GM19043 (cell line): ENCODE measurements around the gene SMIM1.

ENCODE experiments used
- ATAC-seq: cut with Tn5 transposase; IDR thresholded peaks from one replicate; pipeline ENCODE4 v1.9.1; 2021; ENCODE audit warnings: low read depth; ENCODE audit not compliant: unreplicated experiment

The SMIM1 gene

DNA sequence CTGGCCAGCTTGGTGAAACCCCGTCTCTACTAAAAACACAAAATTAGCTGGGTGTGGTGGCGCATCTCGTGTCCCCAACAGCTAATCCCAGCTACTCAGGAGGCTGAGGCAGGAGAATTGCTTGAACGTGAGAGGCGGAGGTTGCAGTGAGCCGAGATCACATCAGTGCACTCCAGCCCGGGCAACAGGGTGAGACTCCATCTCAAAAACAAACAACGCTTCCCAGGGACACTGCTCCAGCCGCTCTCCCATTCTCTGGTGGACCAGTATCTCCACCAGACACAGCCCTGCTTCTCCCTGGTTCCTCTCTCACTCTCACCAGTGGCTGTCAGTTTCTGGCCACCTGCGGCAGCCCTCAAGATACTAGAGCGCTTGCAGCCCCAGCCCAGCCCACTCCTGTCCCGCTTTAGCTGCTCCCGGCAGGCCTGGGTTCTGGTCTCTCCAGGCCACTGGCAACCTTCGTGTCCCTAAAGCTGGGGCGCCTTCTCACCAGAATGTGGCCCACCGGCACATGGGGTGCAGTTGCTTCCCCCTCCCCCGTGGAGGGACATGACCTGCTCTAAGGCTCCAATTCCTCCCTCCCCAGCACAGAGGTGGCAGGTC lies 44.7 kb downstream of the SMIM1 start:
- no peak for ATAC-seq

DNA sequence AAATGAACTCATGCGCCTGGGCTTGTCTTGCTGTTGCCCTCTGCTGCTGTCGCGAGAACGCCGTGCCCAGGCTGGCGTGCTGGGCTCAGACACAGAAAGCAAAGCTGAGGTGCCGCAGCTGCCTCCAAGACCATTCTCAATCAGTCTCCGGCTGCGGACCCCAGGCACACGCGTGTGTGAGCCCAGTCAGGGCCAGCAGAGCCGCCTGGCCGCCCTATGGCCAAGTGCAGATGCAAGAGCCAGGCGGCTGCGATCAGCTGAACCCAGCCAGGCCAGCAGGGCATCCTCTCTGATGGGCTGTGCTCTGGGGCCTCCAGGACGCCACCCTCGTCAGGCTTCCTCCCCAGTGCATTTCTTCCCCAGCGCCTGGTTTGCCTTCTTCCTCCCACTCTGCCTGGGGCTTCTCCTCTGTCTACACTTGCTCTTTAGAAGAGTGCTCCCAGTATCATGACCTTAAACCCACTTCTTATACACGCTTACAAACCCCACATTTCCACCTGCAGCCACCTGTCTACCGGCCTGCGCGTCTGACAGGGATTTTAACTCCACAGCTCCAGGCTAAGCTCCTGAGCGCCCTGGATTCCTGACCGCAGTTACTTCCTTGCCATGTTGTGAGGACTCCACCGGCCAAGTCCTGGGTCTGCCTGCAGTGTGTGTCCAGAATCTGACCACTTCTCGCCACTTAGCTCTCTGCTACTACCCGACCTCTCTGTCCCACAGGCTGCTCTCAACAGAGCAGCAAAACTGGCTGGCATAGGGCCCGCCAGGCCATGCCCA lies 45.5 kb downstream of the SMIM1 start:
- ATAC-seq, result no peak

DNA sequence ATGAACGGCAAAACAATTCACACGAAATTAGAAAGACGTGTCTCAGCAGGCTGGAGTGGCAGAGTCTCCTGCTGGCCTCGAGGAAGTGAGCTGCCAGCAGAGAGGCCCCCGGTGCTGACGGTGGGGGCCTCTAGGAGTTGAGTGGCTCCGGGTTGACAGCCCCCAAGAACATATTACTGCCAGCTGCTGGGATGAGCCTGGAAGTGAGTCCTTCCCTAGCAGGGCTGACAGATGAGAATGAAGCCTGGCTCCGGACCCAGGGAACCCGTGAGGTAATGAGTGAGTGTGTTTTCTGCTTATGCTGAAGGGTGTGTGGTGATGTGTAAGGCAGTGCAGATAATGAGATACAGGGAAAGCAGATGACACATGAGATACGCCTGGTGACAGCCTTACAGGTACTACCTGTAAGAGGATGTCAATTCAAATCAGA lies 47.2 kb downstream of the SMIM1 start:
- no peak for ATAC-seq

DNA sequence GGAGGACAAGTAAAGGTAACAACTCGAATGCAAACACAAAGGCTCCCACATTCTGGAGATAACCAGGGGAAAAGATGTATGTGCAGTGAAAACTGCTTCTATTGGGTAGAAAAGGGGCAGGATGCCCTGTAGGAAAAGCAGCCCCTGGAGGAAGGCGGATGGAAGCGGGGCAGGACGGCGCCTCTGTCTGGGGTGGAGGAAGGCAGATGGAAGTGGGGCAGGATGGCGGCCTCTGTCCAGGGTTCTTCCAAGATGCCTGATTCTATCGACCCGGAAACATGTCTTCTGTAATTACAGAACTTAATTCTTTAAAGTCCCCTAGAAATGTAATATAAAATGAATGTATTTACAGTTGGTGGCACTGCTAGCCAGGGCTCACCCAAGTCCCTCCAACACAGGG lies 47.8 kb downstream of the SMIM1 start:
- ATAC-seq, result no peak

DNA sequence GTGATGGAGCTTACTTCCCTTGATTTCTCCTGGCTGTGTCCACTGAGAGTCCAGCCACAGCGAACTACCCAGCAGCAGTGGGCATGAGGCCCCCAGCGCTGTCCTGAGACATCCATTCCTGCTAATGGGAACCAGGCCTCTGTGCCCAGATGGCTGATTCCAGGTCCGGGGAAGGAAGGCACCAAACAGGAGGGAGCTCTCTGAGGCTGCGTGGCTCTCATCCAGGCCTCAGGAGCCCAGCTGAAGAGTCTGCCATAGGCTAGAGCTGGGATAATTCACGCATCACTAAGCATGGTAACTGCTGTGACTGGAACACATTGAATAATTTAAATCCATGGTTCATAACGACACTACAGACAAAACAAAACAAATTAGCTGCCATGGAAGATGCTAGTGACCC lies 48.5 kb downstream of the SMIM1 start:
- ATAC-seq, result no peak

DNA sequence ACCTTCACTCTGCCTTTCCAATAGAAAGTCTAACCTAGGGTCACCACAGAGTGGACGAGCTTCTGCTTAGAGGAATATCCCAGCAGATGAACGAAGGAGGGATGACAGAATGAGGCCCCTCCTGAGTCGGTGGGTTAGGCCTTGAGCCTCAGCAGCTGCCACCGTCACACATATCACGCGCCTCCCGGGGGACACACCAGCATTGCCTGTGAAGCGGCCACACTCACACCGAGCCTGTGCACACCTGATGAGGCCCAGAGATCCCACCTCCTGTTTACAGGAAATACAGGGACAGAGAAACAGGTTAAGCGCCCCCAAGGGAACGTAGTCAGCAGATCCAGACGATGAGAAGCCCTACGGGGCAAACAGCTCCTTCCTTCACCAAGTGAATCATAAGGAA lies 48.9 kb downstream of the SMIM1 start:
- no peak for ATAC-seq

DNA sequence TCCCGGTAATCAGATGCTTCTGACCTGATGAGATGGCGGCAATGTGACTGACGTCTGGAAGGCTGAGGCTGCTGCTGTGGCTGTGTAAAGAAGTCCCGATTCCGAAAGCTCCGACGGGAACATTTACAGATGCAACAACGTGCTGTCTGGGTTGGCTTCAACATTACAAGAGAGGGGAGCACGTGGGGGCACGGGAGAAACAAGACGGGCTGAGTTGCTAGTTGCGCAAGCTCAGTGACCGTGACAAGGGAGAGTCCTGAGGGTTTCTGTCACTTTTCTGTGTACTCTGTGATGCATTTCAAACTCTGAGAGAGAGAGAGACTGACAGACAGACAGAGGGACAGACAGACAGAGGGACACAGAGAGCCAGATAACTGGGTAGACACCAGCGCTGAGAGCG lies 49.4 kb downstream of the SMIM1 start:
- no peak for ATAC-seq

DNA sequence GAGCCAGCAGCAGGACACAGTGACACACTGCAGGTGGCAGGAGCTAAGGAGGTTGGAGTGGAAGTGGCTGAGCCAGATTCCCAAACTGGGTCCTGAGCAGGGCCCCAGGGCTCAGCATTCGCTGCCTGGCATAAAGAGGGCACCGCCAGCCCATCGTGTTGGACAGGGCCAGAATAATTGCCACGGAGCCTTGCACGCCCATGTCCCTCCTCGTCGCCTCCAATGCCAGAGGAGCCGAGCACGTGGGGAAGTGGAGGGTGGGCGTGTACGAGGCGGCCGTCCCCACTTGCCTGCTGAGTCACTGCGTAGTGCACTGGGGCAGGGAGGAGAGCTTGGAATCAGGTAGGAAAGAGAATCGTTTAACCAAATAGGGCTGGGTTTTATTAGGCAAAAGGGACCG lies 49.9 kb downstream of the SMIM1 start:
- no peak for ATAC-seq

DNA sequence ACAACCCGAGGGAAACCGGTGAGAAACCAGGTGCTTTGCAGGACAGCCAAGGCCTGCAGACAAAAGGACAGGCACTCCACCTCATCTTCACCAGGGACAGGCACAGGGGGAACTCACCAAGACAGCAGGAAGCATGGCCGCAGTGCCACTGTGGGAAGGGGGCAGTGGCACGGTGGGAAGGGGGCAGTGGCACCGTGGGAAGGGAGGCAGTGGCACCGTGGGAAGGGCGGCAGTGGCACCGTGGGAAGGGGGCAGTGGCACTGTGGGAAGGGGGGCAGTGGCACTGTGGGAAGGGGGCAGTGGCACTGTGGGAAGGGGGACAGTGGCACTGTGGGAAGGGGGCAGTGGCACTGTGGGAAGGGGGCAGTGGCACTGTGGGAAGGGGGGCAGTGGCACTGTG lies 52.1 kb downstream of the SMIM1 start:
- no peak for ATAC-seq

DNA sequence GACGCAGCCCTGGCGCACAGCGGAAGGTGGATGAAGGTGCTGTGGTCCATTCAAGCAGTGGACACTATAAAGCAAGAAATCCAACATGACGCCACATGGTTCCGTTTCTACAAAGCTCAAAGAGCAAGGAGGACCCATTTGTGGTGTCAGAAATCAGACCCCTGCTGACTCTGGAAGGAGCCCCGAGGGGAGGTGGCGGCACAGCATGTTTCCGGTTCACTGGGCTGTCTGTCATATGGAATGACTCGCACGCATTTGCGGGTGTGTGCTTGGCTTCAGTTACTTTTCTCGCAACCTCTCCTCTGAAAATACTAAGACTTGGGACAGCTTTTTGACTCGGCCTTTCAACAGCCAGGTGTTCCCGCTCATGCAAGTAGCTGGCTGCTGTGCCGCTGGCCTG lies 52.8 kb downstream of the SMIM1 start:
- ATAC-seq, result no peak
